Activated gamma-delta T cell treated with anti-CD3 and anti-CD28 coated beads, Interleukin-2, amount 50 U/mL, for 16 hours (primary cell): ENCODE measurements around the gene UXS1.

Source experiments
- DNase-seq: peaks from one replicate; pipeline ENCODE4 v3.0.0-alpha.2; 2020; ENCODE audit warnings: low read depth

Gene UXS1

DNA sequence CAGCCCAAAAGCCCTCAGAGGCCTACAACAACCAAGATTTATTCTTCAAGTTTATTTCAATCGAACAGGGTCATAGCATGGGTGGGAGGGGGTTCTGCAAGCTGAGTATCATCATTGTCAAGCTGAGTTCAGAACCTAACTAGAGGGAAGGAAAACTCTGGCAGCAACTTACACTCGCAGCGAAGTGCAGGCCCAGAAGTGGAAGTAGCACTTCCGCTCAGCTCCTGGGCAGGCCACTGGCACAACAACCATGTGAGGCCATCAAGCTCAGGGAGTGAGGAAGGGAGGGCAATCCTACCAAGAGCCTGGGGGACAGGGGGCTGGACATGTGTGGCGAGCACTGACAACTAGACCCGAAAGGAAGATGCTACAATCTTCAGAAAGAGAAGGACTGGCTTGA, 4.8 kb downstream of the UXS1 start:
- no peak for DNase-seq

DNA sequence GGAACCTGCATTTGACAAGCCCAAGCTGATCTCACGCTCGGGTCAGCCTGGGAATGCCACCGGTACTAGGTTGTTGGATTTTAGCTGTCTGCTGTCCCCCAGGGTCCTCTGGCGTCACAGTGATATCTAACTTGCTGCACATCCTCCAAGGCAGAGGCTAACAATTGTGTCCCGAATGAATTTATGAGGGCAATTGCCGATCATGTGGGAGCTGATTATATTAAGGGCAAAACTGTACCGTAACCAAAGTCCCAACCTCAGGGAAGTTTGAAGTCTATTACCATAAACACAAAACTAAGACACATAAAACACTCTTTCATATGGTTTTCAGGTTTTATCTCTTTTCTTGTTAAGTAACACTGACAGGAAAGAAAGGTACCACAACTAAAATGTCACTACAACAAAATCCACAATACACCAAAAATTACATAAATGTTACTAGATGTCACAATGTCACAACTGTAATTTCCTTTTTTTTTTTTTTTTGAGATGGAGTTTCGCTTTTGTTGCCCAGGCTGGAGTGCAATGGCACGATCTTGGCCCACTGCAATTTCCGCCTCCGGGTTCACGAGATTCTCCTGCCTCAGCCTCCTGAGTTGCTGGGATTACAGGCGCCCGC, 6.7 kb downstream of the UXS1 start:
- no peak for DNase-seq

DNA sequence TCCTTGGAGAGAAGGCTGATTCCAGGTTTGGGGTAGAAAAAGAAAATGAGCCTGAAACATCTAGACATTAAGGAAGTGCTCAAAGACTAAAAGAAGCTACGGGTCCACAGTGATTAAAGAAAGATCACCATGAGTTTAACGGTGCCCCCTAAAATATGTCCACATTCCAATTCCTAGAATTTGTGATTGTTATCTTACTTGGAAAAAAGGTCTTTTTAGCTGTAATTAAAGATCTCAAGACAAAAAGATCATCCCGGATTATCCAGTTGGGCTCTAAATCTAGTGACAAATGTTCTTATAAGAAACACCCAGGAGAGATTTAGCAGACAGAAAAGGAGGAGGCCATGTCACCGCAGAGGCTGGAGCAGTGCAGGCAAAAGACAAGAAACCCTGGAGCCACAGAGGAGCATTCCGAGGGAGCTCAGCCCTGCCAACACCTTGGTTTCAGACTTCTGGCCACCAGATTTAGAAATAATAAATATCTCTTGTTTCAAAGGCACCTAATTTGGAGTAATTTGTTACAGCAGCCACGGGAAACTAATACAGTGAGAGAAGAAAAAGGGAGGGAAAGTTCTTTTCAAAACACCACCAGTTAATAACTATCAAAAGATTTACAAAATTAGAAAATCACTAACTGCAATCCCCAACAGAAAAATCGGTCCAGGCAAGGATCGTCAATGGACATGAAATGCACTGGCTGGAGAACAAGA, 8.5 kb downstream of the UXS1 start:
- DNase-seq, result no peak

DNA sequence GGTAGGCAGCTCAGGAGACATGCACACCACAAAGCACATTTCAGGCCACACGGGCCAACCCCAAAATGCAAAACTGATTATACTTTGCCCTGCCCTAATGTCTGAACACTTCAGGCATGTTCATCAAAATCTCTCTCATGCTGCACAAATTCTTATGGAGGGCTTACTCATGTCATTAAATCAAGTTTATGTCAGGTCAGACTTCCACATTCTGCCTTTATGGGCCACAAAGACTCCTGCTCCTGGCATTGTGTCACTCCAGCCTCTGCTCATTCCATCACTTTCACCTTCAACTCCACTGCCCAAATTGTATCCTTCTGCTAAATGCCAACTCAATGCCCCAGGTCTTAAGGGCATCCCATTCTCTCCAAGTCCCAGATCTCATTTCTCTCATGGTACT, 9.2 kb downstream of the UXS1 start:
- DNase-seq, result no peak

DNA sequence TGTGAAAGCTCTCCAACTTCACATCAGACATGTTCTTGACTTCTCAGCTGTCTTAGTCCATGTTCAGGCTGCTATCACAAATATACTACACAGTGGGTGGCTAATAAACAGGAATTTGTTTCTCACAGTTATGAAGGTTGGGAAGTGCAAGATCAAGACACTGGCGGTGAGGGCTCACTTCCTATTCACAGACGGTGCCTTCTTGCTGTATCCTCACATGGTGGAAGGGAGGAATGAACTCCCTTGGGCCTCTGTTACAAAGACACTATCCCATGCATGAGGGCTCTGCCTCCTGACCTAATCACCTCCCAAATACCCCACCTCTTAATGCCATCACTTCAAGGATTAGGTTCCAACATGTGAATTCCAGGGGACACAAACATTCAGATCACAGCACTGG, 9.7 kb downstream of the UXS1 start:
- no peak for DNase-seq

DNA sequence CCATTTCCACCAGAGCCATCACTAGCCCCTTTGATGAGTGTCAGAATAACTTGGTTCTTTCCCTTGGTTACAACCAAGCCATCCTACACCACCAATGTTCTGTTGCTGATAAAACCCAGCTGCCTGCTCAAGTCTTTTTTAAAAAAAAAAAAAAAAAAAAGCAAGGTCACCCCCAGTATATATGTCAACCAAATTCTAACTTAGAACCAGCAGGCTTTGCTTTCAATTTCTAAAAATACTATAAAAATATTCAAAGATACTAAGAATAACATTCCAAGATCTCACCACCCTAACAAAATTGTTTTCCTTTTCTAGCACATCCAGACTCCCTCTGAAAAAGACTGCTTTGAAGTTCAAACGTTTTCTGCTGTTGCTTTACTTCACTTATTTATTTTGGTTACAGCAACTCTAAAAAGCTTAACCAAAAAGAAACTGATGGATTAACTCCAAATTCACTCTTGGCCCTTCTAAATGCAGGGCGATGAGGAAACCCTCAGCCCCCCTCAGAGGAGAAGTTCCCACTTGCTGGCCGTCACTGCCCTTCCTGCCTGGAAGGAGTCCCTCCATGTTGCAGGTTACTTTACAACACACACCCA, 10.9 kb downstream of the UXS1 start:
- no peak for DNase-seq

DNA sequence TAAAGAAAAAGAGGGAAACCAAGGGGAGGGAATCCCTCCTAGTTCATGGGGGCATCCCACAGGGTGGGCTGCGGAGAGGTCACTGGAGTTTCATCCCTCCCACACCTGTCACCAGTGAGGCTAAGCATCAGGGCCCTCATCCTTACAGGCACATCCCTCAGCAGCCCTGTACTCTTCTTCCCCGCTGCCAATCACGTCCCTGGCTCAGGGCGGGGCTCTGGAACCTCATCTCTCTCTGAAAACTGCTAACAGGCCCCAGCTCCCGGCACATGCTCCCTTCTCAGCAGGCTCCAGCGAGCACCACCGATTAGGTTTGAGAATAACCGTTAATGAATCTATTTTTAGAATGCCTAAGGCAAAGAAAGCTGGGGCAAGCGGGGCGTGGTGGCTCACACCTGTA, 13.0 kb downstream of the UXS1 start:
- no peak for DNase-seq

DNA sequence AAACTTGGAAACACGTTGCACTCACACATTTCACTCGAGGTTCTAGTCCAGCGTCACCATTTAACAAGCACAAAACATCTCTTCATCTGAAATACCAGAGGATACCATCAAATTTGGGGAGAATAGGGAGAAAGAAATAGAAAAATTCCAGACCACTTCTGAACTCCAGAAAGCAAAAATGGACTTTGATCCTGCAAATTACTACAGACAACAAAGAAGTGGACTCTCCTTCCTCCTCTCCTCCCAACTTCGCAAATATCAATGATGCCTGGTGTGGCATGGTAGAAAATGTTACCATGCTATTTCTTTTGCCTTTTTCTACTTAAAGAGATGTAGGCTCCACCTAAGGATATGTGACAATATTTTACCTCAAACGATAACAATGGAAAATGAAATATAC, 13.5 kb downstream of the UXS1 start:
- DNase-seq, result no peak

DNA sequence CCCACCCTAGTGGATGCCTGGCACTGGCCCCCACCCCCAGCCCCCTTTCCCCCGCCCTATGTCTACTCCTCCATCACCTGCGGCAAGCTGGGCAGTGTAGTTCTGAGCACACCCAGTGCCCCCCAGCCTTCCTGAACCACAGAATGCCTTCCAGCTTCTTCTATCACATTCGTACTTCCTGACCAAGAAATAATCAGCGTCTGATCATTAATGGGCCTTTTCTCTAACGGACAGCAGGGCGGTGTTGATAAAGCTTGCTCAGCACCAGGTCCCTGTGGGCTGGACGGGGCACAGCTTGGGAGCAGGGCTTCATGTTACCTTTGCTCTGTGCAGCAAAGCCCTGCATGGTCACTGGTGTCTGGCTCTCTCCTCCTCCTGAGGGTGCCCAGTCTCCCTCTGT, 15.4 kb downstream of the UXS1 start:
- no peak for DNase-seq

DNA sequence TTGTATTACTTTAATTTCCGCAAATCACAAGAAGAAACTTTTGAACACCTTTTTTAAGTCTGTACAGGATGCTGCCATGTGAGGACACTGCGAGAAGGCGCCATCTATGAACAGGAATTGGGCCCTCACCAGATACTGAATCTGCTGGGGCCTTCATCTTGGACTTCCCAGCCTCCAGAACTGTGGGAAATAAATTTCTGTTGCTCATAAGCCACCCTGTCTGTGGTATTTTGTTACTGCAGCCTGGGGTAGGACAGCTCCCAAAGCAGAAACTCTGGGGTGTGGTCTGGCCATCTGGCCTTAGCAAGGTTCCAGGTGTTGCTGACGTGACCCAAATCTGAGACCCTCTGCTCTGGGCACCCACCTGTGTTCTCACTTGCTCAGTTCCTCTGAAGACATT, 16.5 kb downstream of the UXS1 start:
- DNase-seq, result no peak

DNA sequence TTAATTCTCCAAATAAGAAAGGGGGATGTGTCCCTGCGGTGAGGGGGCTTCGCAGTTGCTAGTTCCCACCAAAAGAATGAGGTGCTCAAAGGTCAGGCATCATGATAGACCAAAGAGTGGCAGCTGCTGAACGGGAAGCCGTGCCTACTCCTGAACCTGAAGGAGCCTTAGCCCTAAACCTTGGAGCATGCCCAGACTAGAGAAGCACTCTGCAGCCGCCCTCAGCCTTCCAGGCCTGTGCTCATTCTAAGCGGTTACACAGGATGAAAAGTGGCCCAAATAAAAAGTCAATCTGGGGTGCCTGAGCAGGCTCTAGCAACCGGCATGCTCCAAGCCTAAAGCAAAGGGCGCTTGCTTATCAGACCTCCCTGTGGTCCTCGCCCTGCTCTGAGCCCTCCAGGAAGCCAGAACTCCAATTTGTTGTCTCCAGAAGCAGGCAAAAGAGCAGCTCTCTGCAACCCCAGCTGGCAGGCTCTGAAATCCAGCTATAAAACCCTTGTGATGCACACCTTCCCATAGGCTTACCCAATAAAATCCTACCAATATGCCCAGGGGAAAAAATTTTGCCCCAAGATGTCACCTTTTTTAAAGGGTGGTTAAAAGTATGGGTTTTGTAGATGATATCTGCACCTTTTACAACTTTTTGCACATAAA, 17.5 kb downstream of the UXS1 start:
- no peak for DNase-seq

DNA sequence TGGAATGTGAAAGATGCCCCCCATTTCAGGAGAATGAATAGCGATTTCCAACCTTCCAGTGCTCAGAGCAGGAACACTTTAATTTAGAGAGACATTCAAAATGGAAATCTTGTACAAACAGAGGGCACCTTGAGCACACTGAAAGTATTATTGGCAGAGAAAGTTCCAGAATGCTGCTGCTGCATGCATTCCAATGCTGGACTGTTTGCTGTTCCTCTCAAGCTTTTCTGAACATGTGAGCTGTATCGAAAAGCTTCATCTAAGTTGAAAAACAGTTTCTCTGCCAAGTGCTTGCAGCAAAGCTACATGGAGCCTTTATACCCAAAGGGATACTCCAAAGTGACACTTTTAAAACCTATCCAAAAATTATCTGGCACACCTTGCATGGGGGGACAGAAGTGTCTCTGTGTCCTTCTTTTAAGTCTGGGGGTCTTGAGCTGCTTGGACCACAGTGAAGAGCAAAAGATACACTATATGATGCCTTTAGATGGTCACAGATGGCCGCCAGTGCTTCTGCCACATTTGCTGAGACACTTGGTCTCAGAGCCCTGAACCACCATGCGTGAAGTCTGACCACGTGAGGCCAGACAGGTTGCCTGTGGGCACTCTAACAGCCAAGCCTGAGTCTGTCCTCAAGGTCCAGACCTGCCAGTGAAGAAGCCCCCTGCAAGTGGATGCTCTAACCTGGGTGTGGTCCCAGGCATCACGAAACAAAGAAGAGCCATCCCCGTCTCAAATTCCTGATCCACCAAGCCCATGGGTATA, 18.8 kb downstream of the UXS1 start:
- DNase-seq, result no peak

DNA sequence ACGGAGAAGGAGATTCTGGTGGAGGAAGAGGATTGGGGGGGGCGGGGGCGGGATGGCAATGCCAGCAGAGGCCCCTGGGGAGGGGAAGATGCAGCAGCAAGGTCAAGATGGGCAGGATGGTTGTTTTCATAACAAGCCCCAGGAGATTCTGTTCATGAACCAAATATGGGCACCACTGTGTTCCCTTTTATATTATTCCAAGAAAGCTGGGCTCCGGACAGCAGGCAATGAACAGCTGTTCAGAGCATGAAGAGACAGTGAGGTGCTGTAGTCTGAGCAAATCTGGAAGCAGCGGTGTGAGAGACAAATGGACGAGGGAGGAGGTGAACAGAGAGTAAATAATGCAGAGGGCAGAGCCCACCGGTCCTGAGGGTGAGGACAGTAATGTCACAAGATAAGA, 20.0 kb downstream of the UXS1 start:
- DNase-seq, result no peak

DNA sequence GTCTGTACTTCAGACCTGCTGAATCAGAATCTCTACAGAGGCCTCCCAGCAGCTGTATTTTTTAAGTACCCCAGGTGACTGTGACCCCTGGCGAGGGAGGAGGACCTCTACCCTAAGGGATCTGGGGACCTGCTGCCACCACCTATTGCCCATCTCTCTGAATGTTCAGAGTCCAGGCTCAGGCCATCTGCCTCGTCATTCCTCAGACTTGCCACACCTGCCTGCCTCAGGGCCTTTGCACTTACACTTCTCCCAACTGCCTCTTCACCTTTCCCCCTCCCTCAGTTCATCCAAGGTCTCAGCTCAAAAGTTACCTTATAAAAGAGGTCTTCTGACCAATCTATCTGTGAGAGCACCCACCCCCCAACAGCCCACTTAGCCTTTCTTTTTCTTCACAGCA, 21.5 kb downstream of the UXS1 start:
- no peak for DNase-seq

DNA sequence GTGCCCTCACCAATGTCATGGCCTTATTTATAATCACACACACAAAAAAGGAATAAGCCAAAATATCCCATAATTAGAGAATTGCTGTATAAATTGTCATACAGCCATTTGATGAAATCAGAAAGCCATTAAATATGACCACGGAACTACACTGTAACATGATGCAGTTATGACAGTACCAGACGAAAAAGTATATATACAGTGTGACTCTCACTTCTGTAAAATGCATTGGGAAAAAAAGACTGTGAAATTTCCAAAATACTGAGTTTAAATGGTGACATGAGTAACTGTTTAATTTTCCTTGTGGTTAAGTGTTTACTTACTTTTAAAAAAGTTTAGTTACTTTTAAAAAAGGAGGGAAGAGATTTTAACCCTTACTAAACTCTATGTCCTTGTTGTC, 25.4 kb downstream of the UXS1 start:
- DNase-seq, result no peak

DNA sequence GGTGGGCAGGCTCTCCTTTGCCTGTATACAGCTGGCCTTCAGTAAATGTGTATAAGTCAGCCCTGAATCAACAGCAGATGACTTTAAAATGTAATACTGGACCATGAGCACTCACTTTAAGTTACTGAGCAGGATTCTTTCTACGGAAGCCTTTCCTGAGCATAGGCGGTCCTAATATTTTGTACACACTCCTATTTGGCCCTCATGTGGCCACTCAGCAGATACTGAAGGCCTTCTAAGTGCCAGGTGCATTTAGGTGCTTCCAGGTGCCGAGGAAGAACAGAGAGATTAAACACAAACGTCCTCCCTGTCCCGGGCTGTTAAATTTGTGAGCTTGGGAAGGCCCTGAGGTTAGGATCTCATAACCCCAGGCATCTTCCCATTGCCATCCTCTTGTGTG, 27.0 kb downstream of the UXS1 start:
- DNase-seq, result no peak

DNA sequence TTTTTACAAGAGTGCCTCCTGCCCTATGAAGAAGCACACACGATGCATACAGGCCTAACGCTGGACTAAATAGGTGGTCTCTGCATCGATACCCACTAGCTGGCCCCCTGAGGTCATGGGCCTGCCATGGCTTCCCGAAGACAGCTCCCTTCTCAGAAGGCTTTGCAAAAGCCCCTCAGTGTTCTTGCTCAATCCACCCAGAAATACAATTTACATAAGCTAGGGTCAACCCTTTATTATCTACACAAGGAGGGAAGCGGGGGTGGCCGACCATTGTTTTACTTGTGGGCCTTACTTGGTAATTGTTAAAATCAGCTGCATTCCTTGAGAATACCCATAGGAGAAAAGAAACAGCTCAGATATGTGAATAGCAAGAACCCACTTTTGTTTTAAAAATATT, 28.5 kb downstream of the UXS1 start:
- no peak for DNase-seq

DNA sequence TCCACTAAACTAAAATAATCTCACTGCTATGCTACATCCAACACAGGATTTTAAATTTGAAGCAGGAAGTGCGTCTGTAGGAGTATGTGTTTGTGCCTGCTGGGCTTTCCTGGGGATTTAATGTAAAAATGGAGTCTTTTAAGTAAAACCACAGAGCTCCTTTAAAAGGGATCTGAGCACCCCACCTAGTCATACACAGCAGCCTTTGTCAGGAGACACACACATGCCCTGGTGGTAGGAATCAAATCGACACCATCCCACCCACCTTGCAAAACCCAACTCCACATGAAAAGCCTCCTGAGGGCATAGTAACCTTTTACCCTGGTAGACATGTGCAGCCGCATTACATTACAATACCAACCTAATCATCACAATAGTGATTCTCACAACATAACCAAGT, 29.1 kb downstream of the UXS1 start:
- no peak for DNase-seq

DNA sequence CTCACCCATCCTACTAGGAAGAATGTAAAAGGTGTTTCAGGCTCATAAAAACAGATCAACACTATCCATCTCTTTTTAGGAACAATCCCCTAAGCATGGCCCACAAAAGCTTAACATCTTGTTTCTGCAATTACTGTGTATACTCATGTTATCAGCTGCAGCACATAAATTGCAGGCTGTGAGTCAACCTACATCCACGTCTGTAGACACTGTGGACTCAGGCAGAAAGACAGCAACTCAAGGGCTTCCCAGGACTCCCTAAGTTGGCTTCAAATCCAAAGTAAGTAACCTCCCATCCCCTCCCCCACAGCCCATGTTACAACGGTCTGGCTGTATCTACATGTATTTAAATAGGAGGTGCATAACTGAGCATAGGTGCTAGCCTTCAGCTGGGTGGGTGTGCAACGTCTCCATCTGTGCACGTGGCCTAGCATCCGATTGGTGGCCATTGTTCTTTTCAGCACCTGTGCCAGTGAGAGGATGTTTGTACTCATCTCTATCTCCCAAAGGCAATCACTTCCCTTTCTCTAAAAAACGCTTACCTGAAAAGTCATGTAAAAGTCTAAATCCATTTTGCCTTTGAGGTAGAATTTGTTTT, 30.1 kb downstream of the UXS1 start:
- no peak for DNase-seq

DNA sequence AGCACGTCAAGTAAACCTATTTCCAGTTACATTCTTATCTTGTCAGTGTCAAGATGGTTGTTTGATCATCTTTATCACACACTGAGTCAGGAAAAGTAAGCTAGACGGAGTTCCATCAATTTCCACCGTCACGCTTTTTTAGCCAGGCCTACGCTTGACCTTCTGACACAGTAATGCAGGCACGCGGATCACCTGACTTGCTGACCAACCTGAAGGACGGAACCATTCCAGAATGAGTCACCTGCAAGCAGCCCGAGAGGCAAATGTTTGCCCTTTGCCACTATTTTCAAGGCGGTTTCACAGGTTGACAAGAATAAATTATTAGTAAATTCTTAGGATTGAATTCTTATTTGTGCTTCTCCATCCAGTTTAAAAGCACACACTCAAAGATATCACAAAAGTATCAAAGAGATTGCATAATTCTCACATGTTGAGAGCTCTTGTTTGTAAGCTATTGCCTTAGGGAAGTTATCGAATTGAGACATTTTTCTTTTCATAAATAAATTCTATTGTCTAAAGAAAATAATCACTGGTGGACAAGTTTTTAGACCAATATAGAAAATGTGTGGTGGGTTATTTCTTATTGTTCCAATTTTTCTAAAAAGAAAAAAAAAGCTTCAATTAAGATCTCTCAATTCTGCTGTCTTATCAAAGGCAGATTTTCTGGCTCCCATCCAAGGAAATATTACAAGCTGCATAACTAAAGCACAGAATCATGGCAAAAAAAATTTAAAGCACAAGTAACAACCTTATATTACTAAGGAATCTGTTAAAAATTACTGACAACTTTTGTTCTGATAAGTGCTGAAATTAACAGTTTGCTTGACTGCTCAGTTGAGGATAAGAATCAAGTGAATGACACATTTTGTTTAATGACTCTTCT, 31.9 kb downstream of the UXS1 start:
- DNase-seq, result no peak

DNA sequence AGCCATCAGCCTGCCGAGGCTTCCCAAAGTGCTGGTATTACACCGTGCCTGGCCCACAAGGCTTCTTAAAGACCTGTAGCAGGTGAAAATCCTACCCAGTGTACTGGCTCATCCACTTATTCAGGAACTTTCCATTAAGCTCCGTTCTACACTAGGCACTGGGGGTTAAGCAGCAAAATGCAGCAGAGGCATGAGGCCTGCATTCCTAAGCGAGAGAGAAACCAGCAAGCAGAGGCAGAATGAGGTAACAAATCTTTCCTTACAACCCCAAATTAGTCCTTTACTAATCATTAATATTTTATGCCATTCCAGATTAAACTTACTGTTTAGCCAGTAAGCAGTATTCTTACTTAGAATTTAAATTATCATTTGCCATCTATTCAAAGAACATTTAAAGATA, 32.8 kb downstream of the UXS1 start:
- no peak for DNase-seq
